AG09319 (cell line): Measurements from ENCODE around the gene NHP2.

ENCODE experiments used
- DNase-seq: peaks from one replicate; pipeline ENCODE4 v3.0.0-alpha.2; 2010; ENCODE audit warnings: low read depth; ENCODE audit errors: extremely low read depth
- CTCF ChIP-seq: IDR thresholded peaks from 2 replicates; pipeline ENCODE4 v1.5.1; 2011; ENCODE audit warnings: low read depth, mild to moderate bottlenecking, inconsistent platforms, low read length, moderate library complexity

The NHP2 gene

GRCh38 chr5:178116143-178116885 lies 37.4 kb downstream of the NHP2 start:
- no peak for TF ChIP-seq CTCF
- no peak for DNase-seq

- no peak for DNase-seq
- TF ChIP-seq CTCF: no peak
These were observed 37.9 kb downstream of the NHP2 start for GRCh38 chr5:178115814-178116142.

- TF ChIP-seq CTCF: no peak
These were observed 38.4 kb downstream of the NHP2 start for GRCh38 chr5:178115136-178115813.

GRCh38 chr5:178114325-178115135 lies 39.2 kb downstream of the NHP2 start:
- no peak for DNase-seq
- TF ChIP-seq CTCF: no peak

More at GRCh38 chr5:178115136-178115813, 38.4 kb downstream of the NHP2 start:
- no peak for DNase-seq

GRCh38 chr5:178113841-178114324 lies 39.8 kb downstream of the NHP2 start:
- DNase-seq: no peak
- TF ChIP-seq CTCF: no peak

- no peak for TF ChIP-seq CTCF
- no peak for DNase-seq
These were observed 40.4 kb downstream of the NHP2 start, which contains the start of gene N4BP3 for GRCh38 chr5:178113141-178113787. TSS of gene N4BP3 (plus strand) at chr5:178113532. CDS start at chr5:178119584, 6,052 bp downstream.
